OCI-LY7 (cell line): ENCODE data around the gene EBF3. TPM values are rescaled to one million over a fixed set of nuclear protein-coding genes. Genes with fewer than 3 reads are reported as not detected.

Source experiments
- BruUV-seq: library from RNA; stranded (reverse); fragments of 400-500 nt; replicated peaks from 2 replicates; lab custom pipeline; 2021; lab: Mats Ljungman, UMichigan
- CTCF ChIA-PET: fragments of 300-600 bp; sonication (Branson Sonifier 250); formaldehyde crosslinking; loops from one replicate; lab custom pipeline; 2022; ENCODE audit warnings: antibody characterized with exemption; ENCODE audit not compliant: unreplicated experiment; lab: Charles Lee
- POLR2A ChIA-PET: fragments of 300-600 bp; sonication (Branson Sonifier 250); formaldehyde crosslinking; loops from one replicate; lab custom pipeline; 2022; ENCODE audit warnings: antibody characterized with exemption; lab: Charles Lee
- DNase-seq: peaks from one replicate; pipeline ENCODE4 v3.0.0-alpha.2; 2015; ENCODE audit warnings: low spot score
- H2AFZ ChIP-seq: fragments of 200-600 bp; sonication (generic), shearing (Covaris generic); 2 replicates; pipeline ENCODE4 v1.6.1; 2014; ENCODE audit warnings: mild to moderate bottlenecking, antibody characterized with exemption, low read length, moderate library complexity
- H3K27ac ChIP-seq: fragments of 200-600 bp; sonication (generic); 2 replicates; pipeline ENCODE4 v1.5.1; 2014; ENCODE audit warnings: mixed run types, low read depth, mild to moderate bottlenecking, moderate library complexity, low read length, inconsistent platforms; ENCODE audit not compliant: poor library complexity, severe bottlenecking
- H3K36me3 ChIP-seq: fragments of 200-600 bp; sonication (generic); 2 replicates; pipeline ENCODE4 v1.6.1; 2014; ENCODE audit warnings: mild to moderate bottlenecking, antibody characterized with exemption, low read length, moderate library complexity, mixed read lengths; ENCODE audit not compliant: insufficient read depth
- H3K4me1 ChIP-seq: fragments of 200-600 bp; sonication (generic); 2 replicates; pipeline ENCODE4 v1.5.1; 2014; ENCODE audit warnings: mild to moderate bottlenecking, low read length; ENCODE audit not compliant: insufficient read depth, poor library complexity, severe bottlenecking
- H3K4me2 ChIP-seq: fragments of 200-600 bp; sonication (generic); 2 replicates; pipeline ENCODE4 v1.6.1; 2014; ENCODE audit warnings: mild to moderate bottlenecking, low read length
- H3K4me3 ChIP-seq: fragments of 200-600 bp; sonication (generic); 2 replicates; pipeline ENCODE4 v1.5.1; 2014; ENCODE audit warnings: mild to moderate bottlenecking, low read depth, low read length; ENCODE audit not compliant: poor library complexity, severe bottlenecking
- H3K79me2 ChIP-seq: fragments of 200-600 bp; sonication (generic); 2 replicates; pipeline ENCODE4 v1.6.1; 2016; ENCODE audit warnings: low read depth, mild to moderate bottlenecking, low read length, moderate library complexity, mixed read lengths; ENCODE audit not compliant: insufficient read depth
- H3K9me2 ChIP-seq: fragments of 200-600 bp; sonication (generic); 2 replicates; pipeline ENCODE4 v1.6.1; 2016; ENCODE audit warnings: mild to moderate bottlenecking, low read length, mixed read lengths; ENCODE audit not compliant: insufficient read depth
- H3K9me3 ChIP-seq: fragments of 200-600 bp; sonication (generic); 2 replicates; pipeline ENCODE4 v1.6.1; 2014; ENCODE audit warnings: mild to moderate bottlenecking, mixed run types, low read length, mixed read lengths
- H4K20me1 ChIP-seq: fragments of 200-600 bp; sonication (generic); 2 replicates; pipeline ENCODE4 v1.6.1; 2014; ENCODE audit warnings: mild to moderate bottlenecking, antibody characterized with exemption, low read length, moderate library complexity, mixed read lengths; ENCODE audit not compliant: insufficient read depth
- EZH2phosphoT487 ChIP-seq: fragments of 200-600 bp; sonication (generic); IDR thresholded peaks from 2 replicates; pipeline ENCODE4 v1.6.1; 2018; ENCODE audit warnings: low read depth, borderline replicate concordance, mild to moderate bottlenecking, mixed run types, antibody characterized with exemption, low read length, moderate library complexity, mixed read lengths
- intact Hi-C: fragments of 100-400 bp; cut with micrococcal nuclease; formaldehyde crosslinking; loops from one replicate; pipeline ENCODE4 v1.10.0; 2022; ENCODE audit not compliant: unreplicated experiment
- microRNA-seq: library from miRNA; unstranded; fragments of <30 nt; microRNA quantifications from one replicate; pipeline ENCODE4 v1.2.0, GENCODE V29; 2022; ENCODE audit warnings: borderline replicate concordance
- small RNA-seq: library from RNA; depleted of rRNA; stranded (forward); fragments of <200 nt; gene quantifications from one replicate; pipeline ENCODE3, GENCODE V24; 2014
- total RNA-seq, 2 experiments: library from RNA; depleted of rRNA in 1 of 2; stranded (reverse); fragments of >200 nt in 1 of 2; shearing (Covaris generic) in 1 of 2; gene quantifications; 2 replicates each; pipeline ENCODE4 v1.2.3, GENCODE V29; 2014 to 2022
- TF ChIP-seq, protein P1 (sequence below): fragments of 200-600 bp; sonication (generic); conservative IDR thresholded peaks from 2 replicates; pipeline ENCODE4 v1.5.1; 2014; ENCODE audit warnings: mild to moderate bottlenecking, antibody characterized with exemption, low read length, moderate library complexity, mixed read lengths

Gene EBF3
- total RNA-seq, 2 experiments from 2014 or later: not detected

DNA sequence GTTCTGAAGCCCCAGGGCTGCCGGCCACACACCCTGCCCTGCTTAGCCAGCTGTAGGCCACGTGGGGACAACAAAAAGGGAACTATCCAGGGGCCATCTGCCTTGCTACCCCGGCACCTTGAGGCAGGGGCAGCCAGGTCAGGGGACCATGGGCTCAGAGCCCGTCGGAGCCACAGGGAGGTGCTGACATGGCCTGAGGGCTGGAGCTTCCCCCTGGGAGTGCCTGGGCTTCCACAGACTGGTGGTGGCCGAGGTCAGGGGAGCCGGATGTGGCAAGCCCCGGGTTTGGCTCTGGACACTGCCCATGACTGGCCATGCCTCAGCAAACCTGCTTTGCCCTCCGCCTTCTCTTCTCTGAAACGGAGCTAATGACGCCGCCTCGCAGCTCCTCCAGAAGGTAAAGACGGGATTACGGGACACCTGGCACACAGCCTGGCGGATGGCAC lies 178.5 kb downstream of the EBF3 start:
- no peak overlapping the region for H3K27ac ChIP-seq
- no peak for TF ChIP-seq EZH2phosphoT487
- TF ChIP-seq, protein P1, sequence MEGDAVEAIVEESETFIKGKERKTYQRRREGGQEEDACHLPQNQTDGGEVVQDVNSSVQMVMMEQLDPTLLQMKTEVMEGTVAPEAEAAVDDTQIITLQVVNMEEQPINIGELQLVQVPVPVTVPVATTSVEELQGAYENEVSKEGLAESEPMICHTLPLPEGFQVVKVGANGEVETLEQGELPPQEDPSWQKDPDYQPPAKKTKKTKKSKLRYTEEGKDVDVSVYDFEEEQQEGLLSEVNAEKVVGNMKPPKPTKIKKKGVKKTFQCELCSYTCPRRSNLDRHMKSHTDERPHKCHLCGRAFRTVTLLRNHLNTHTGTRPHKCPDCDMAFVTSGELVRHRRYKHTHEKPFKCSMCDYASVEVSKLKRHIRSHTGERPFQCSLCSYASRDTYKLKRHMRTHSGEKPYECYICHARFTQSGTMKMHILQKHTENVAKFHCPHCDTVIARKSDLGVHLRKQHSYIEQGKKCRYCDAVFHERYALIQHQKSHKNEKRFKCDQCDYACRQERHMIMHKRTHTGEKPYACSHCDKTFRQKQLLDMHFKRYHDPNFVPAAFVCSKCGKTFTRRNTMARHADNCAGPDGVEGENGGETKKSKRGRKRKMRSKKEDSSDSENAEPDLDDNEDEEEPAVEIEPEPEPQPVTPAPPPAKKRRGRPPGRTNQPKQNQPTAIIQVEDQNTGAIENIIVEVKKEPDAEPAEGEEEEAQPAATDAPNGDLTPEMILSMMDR: no peak
- no peaks in the 10 kb centered on the region for H3K9me2 ChIP-seq
- no TSS peak for BruUV-seq
- H3K36me3 ChIP-seq: no peaks in the 10 kb centered on the region
- POLR2A ChIA-PET: no interaction called here
- H3K4me2 ChIP-seq: no peak overlapping the region
- intact Hi-C loops: no loop called here
- H3K4me1 ChIP-seq: no peaks in the 10 kb centered on the region
- CTCF ChIA-PET: interaction anchor here (0.6 kb wide), 1 partner anchor 238 kb away, joined by 3 read pairs; no protein-coding TSS in a partner anchor
- no peaks in the 10 kb centered on the region for H3K9me3 ChIP-seq
- no peak overlapping the region for H3K4me3 ChIP-seq
- DNase-seq: no peak
- H2AFZ ChIP-seq: no peak overlapping the region
- no peaks in the 10 kb centered on the region for H4K20me1 ChIP-seq
- no peaks in the 10 kb centered on the region for H3K79me2 ChIP-seq

Small RNA genes within 50 kb of the gene (microRNA-seq; reads per million reads assigned to microRNA genes)
- gene MIR4297: not detected

Small RNA genes within 50 kb of the gene (small RNA-seq; reads per million reads assigned to genes)
- gene AL354950.2 (not detected), gene MIR4297 (not detected)

Other genes with a start within 250 kb of the EBF3 start
- 0.64 and 0.88 TPM in 2 replicates for gene C10orf143, start 146.6 kb upstream of the EBF3 start, total RNA-seq (2014; rRNA removed; shearing (Covaris generic))
- 6.1 and 6.4 TPM in 2 replicates for gene C10orf143, start 146.6 kb upstream of the EBF3 start, total RNA-seq (2022)
- gene GLRX3, start 172.1 kb upstream of the EBF3 start, total RNA-seq (2014; rRNA removed; shearing (Covaris generic)): 60.4 and 83.2 TPM in 2 replicates
- gene GLRX3, start 172.1 kb upstream of the EBF3 start, total RNA-seq (2022): 110 and 117 TPM in 2 replicates